OCI-LY3 (cell line): ENCODE measurements around the gene LPP.

Experiments used
- H2AFZ ChIP-seq: fragments of 200-600, 300-600 bp; shearing (Covaris generic); 2 replicates; pipeline ENCODE4 v1.6.0; 2014; ENCODE audit warnings: antibody characterized with exemption, low read depth, low read length
- H3K27ac ChIP-seq: fragments of 200-600, 300-600 bp; sonication (generic); 2 replicates; pipeline ENCODE4 v1.5.1; 2014; ENCODE audit warnings: mild to moderate bottlenecking, low read length, moderate library complexity, mixed read lengths
- H3K27me3 ChIP-seq: fragments of 200-600, 300-600 bp; sonication (generic); 2 replicates; pipeline ENCODE4 v1.6.1; 2014; ENCODE audit warnings: low read depth, low read length, mixed read lengths
- H3K36me3 ChIP-seq: fragments of 200-600, 300-600 bp; sonication (generic); replicated peaks from 2 replicates; pipeline ENCODE3; 2014; ENCODE audit warnings: low read depth, low read length, mixed read lengths
- H3K4me1 ChIP-seq: fragments of 300-600, 200-600 bp; sonication (generic); 2 replicates; pipeline ENCODE4 v1.6.1; 2014; ENCODE audit warnings: low read length, mixed read lengths
- H3K4me2 ChIP-seq: fragments of 200-600, 300-600 bp; sonication (generic); 2 replicates; pipeline ENCODE4 v1.6.1; 2014; ENCODE audit warnings: low read length, mixed read lengths
- H3K4me3 ChIP-seq: fragments of 300-600, 200-600 bp; sonication (generic); 2 replicates; pipeline ENCODE4 v1.5.1; 2014; ENCODE audit warnings: antibody characterized with exemption, mild to moderate bottlenecking, low read length, moderate library complexity
- H3K79me2 ChIP-seq: fragments of 300-600, 200-600 bp; shearing (Covaris generic); 2 replicates; pipeline ENCODE4 v1.6.1; 2014; ENCODE audit warnings: mild to moderate bottlenecking, low read length, mixed read lengths
- H3K9ac ChIP-seq: fragments of 300-600, 200-600 bp; shearing (Covaris generic); 2 replicates; pipeline ENCODE4 v1.6.0; 2014; ENCODE audit warnings: mild to moderate bottlenecking, low read length, moderate library complexity
- H3K9me3 ChIP-seq: fragments of 200-600, 300-600 bp; shearing (Covaris generic); 2 replicates; pipeline ENCODE4 v1.6.1; 2014; ENCODE audit warnings: low read length, mixed read lengths; ENCODE audit not compliant: insufficient read depth
- H4K20me1 ChIP-seq: fragments of 200-600, 300-600 bp; sonication (generic); 2 replicates; pipeline ENCODE4 v1.6.1; 2016; ENCODE audit warnings: low read length, mixed read lengths; ENCODE audit not compliant: insufficient read depth
- EZH2phosphoT487 ChIP-seq: fragments of 200-600 bp; shearing (Covaris generic); IDR thresholded peaks from 2 replicates; pipeline ENCODE4 v1.6.1; 2018; ENCODE audit warnings: antibody characterized with exemption, mixed run types, low read depth
- TF ChIP-seq, protein P1 (sequence below): fragments of 200-600, 300-600 bp; sonication (generic); IDR thresholded peaks from 2 replicates; pipeline ENCODE4 v1.5.1; 2014; ENCODE audit warnings: antibody characterized with exemption, low read length, low read depth

The LPP gene

DNA sequence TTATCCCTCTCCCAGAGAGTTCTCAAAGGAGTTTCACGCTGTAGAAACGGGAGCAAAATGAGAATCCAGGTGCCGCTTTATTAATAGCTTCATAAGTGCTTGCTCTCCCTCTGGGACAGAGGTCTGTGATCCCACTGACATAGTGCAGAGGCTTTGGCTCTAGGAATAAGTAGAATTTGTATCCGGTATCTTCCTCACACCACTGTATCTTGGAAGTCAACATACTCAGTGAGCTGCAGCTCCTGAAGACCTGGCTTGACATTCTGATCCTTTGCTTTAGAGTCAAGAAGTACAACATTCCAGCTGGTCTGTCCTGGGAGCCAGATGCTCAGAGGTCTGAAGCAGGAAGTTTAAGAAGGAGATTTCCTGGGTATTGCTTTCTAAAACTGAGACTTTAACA is 323.0 kb downstream of the LPP start:
- no peaks in the 10 kb centered on the region for H3K27me3 ChIP-seq
- no peak overlapping the region for H3K4me3 ChIP-seq
- H3K4me2 ChIP-seq, result no peak overlapping the region
- no peaks in the 10 kb centered on the region for H3K4me1 ChIP-seq
- no peak overlapping the region for H3K9ac ChIP-seq
- no peaks in the 10 kb centered on the region for H3K79me2 ChIP-seq
- no peaks in the 10 kb centered on the region for H4K20me1 ChIP-seq
- TF ChIP-seq, protein P1, sequence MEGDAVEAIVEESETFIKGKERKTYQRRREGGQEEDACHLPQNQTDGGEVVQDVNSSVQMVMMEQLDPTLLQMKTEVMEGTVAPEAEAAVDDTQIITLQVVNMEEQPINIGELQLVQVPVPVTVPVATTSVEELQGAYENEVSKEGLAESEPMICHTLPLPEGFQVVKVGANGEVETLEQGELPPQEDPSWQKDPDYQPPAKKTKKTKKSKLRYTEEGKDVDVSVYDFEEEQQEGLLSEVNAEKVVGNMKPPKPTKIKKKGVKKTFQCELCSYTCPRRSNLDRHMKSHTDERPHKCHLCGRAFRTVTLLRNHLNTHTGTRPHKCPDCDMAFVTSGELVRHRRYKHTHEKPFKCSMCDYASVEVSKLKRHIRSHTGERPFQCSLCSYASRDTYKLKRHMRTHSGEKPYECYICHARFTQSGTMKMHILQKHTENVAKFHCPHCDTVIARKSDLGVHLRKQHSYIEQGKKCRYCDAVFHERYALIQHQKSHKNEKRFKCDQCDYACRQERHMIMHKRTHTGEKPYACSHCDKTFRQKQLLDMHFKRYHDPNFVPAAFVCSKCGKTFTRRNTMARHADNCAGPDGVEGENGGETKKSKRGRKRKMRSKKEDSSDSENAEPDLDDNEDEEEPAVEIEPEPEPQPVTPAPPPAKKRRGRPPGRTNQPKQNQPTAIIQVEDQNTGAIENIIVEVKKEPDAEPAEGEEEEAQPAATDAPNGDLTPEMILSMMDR, result no peak
- no peak for TF ChIP-seq EZH2phosphoT487
- no peak overlapping the region for H2AFZ ChIP-seq
- peaks cover 3% of the 10 kb centered on the region for H3K36me3 ChIP-seq
- no peaks in the 10 kb centered on the region for H3K9me3 ChIP-seq
- H3K27ac ChIP-seq, result no peak overlapping the region

DNA sequence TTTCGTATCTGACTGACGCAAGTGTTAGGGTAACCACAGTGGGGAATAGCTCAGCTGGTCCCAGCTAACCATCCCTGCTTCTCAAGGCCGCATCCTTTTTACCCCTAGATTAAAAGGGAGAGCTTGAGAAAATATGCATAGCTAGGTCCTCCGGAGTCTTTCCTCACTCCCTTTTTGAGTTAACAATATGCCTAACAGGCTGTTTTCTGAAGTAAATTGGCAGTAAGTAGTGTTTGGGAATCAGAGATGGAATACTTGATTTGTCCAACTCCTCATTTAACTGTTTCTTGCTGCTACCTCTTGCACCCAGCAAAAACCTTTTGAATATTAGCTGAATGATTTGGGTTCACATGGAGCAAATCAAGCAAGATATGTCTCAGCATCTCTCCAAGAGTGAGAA is 326.1 kb downstream of the LPP start:
- TF ChIP-seq EZH2phosphoT487, result no peak
- TF ChIP-seq, protein P1, result no peak
- H3K4me3 ChIP-seq, result no peak overlapping the region

GRCh38 chr3:188482929-188483328 is 329.0 kb downstream of the LPP start:
- no peak overlapping the region for H3K4me2 ChIP-seq
- H3K79me2 ChIP-seq, result no peaks in the 10 kb centered on the region
- H3K9ac ChIP-seq, result no peak overlapping the region
- peaks cover 10% of the 10 kb centered on the region for H3K36me3 ChIP-seq
- no peaks in the 10 kb centered on the region for H3K4me1 ChIP-seq
- no peaks in the 10 kb centered on the region for H3K9me3 ChIP-seq
- no peaks in the 10 kb centered on the region for H3K27me3 ChIP-seq
- H3K4me3 ChIP-seq, result no peak overlapping the region
- no peak for TF ChIP-seq EZH2phosphoT487
- TF ChIP-seq, protein P1, result no peak
- no peak overlapping the region for H2AFZ ChIP-seq
- no peak overlapping the region for H3K27ac ChIP-seq
- no peaks in the 10 kb centered on the region for H4K20me1 ChIP-seq

More for the DNA sequence above, 326.1 kb downstream of the LPP start:
- Histone ChIP-seq H3K9me3 (no peaks in the 10 kb centered on the region), H3K4me1 (no peaks in the 10 kb centered on the region), H3K27me3 (no peaks in the 10 kb centered on the region), H3K4me2 (no peak overlapping the region), H3K36me3 (peaks cover 7% of the 10 kb centered on the region), H3K27ac (no peak overlapping the region), H2AFZ (no peak overlapping the region), H4K20me1 (no peaks in the 10 kb centered on the region), H3K9ac (no peak overlapping the region), H3K79me2 (no peaks in the 10 kb centered on the region)

DNA sequence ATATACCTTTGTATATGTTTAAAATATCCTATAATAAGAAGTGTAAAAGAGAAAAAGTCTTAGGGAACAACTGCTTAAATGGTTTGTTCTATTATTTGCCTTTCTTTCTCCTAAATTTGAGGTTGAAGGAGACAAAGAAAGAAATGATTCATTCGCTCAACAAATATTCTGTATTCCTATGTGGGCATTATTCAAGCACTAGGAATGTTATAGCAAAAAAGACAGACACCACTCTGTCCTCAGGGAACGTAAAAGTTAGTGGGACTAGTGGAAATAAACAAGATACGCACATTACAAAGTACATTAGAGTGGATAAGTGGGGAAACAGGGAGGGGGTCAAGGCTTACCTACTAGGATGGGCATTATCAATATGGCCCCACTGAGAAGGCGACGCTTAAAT is 332.2 kb downstream of the LPP start:
- Histone ChIP-seq H4K20me1 (no peaks in the 10 kb centered on the region), H3K27ac (no peak overlapping the region), H3K36me3 (peaks cover 10% of the 10 kb centered on the region), H3K4me3 (no peak overlapping the region), H3K9ac (no peak overlapping the region), H3K4me1 (peaks cover 15% of the 10 kb centered on the region), H3K9me3 (no peaks in the 10 kb centered on the region), H3K4me2 (no peak overlapping the region), H3K79me2 (no peaks in the 10 kb centered on the region), H3K27me3 (no peaks in the 10 kb centered on the region), H2AFZ (no peak overlapping the region)
- TF ChIP-seq, protein P1, result no peak
- TF ChIP-seq EZH2phosphoT487, result no peak
